Measurements from ENCODE around the gene CNEP1R1. TPM values are rescaled to one million over a fixed set of nuclear protein-coding genes. Genes with fewer than 3 reads are reported as not detected.

CNEP1R1 gene
- total and polyA plus RNA-seq, 2 experiments from 2014 or later: 13.8 to 30.3 TPM

GRCh38 chr16:50058091-50058771 is 33.2 kb downstream of the CNEP1R1 start:
- Histone ChIP-seq H3F3A (replicated peaks; ENCODE audit: low read depth) (no peaks in the 10 kb centered on the region), H3K9me2 (ENCODE audit: insufficient read depth) (0 out of 2 replicates have a peak, but pooled peaks cover 6% of the 10 kb centered on the region), H3K27ac (ENCODE audit: low read depth) (no peak overlapping the region), H3K4me2 (no peak overlapping the region), H2AFZ (no peak overlapping the region), H3K4me1 (ENCODE audit: insufficient read depth) (no peaks in the 10 kb centered on the region), H3K36me3 (ENCODE audit: insufficient read depth) (no peaks in the 10 kb centered on the region), H3K4me3 (no peak overlapping the region), H4K20me1 (replicated peaks; ENCODE audit: insufficient read depth) (no peaks in the 10 kb centered on the region), H3K79me2 (replicated peaks; ENCODE audit: insufficient read depth) (no peaks in the 10 kb centered on the region), H3K27me3 (ENCODE audit: insufficient read depth) (no peaks in the 10 kb centered on the region)
- Mint-ChIP-seq H3K27me3 (ENCODE audit: insufficient read depth, low read depth, poor library complexity) (peaks cover 10% of the 10 kb centered on the region), H3K4me3 (no peak overlapping the region), H3K36me3 (ENCODE audit: low read depth) (no peaks in the 10 kb centered on the region), H3K9me3 (peaks cover 15% of the 10 kb centered on the region; the same call in 2 of the 3 replicates), H3K4me1 (no peaks in the 10 kb centered on the region), H3K27ac (no peak overlapping the region)
- ATAC-seq (no peak), DNase-seq (ENCODE audit: low spot score) (no peak)
- TF ChIP-seq REST (IDR thresholded peaks at IDR 0.05; ENCODE audit: unreplicated experiment) (no peak), EZH2phosphoT487 (IDR thresholded peaks at IDR 0.05; ENCODE audit: unreplicated experiment) (no peak), ZNF462 (CRISPR knock-in tag; IDR thresholded peaks at IDR 0.05) (no peak), POLR2AphosphoS5 (IDR thresholded peaks at IDR 0.05; ENCODE audit: low read depth) (no peak), STAT1 (IDR thresholded peaks at IDR 0.05; ENCODE audit: unreplicated experiment) (no peak), ZNF114 (CRISPR knock-in tag; IDR thresholded peaks at IDR 0.05) (no peak), ZNF331 (CRISPR knock-in tag; IDR thresholded peaks at IDR 0.05; ENCODE audit: low read depth) (no peak), CTCF (conservative IDR thresholded peaks at IDR 0.05; ENCODE audit: low read depth in 2 of 2) (no peak), ETS1 (IDR thresholded peaks at IDR 0.05) (no peak), NANOG (IDR thresholded peaks at IDR 0.05; ENCODE audit: borderline replicate concordance) (no peak), CREB1 (CRISPR knock-in tag; IDR thresholded peaks at IDR 0.05; ENCODE audit: low read depth) (no peak), JUNB (IDR thresholded peaks at IDR 0.05; ENCODE audit: unreplicated experiment) (no peak), EZH2 (IDR thresholded peaks at IDR 0.05; ENCODE audit: low read depth, unreplicated experiment) (no peak)
